ENCODE data around the gene GYPB.
"Not testable (repeated sequence)": the region's sequence is repeated elsewhere in the genome, so short reads cannot be mapped to it uniquely, and the experiment has no call there.

GYPB gene

GRCh38 chr4:144008602-144009001, 10.6 kb downstream of the GYPB start:
- not testable (repeated sequence) for DNase-seq

GRCh38 chr4:144007960-144008359, 11.2 kb downstream of the GYPB start:
- not testable (repeated sequence) for DNase-seq

GRCh38 chr4:144006200-144006803, 12.9 kb downstream of the GYPB start:
- DNase-seq, result not testable (repeated sequence)

- DNase-seq, result not testable (repeated sequence)
Measured at GRCh38 chr4:144005558-144005953, 13.6 kb downstream of the GYPB start.

GRCh38 chr4:144004868-144005557, 14.2 kb downstream of the GYPB start:
- DNase-seq, result not testable (repeated sequence)

GRCh38 chr4:144003890-144004265, 15.3 kb downstream of the GYPB start:
- DNase-seq, result not testable (repeated sequence)

GRCh38 chr4:144003205-144003889, 15.8 kb downstream of the GYPB start:
- not testable (repeated sequence) for DNase-seq

- not testable (repeated sequence) for DNase-seq
Measured at GRCh38 chr4:144000331-144000995, 18.7 kb downstream of the GYPB start.

GRCh38 chr4:143996193-143996592, 23.0 kb downstream of the GYPB start:
- DNase-seq, result peak; percentile 38

GRCh38 chr4:143991761-143992160, 27.4 kb downstream of the GYPB start:
- DNase-seq, result not testable (repeated sequence)

GRCh38 chr4:143990717-143991116, 28.5 kb downstream of the GYPB start:
- DNase-seq, result not testable (repeated sequence)

GRCh38 chr4:143986180-143986579, 33.0 kb downstream of the GYPB start:
- DNase-seq, result no peak

GRCh38 chr4:143980776-143981175, 38.4 kb downstream of the GYPB start:
- not testable (repeated sequence) for DNase-seq

- DNase-seq, result not testable (repeated sequence)
Measured at GRCh38 chr4:143975527-143975926, 43.7 kb downstream of the GYPB start.

- DNase-seq, result not testable (repeated sequence)
Measured at GRCh38 chr4:143974021-143974420, 45.2 kb downstream of the GYPB start.

- DNase-seq, result no peak
Measured at GRCh38 chr4:143961075-143961474, 58.1 kb downstream of the GYPB start.

GRCh38 chr4:143955306-143955705, 63.9 kb downstream of the GYPB start:
- DNase-seq, result not testable (repeated sequence)

GRCh38 chr4:143951458-143951972, 67.7 kb downstream of the GYPB start:
- not testable (repeated sequence) for DNase-seq

- DNase-seq, result not testable (repeated sequence)
Measured at GRCh38 chr4:143950967-143951366, 68.2 kb downstream of the GYPB start.

- not testable (repeated sequence) for DNase-seq
Measured at GRCh38 chr4:143950185-143950584, 69.0 kb downstream of the GYPB start.

GRCh38 chr4:143947493-143947892, 71.7 kb downstream of the GYPB start:
- not testable (repeated sequence) for DNase-seq

Data from NCI-H526 treated with DMSO at 0.1 percent for 48 hours (cell line).